ENCODE data around the gene ATP5PD.

Gene ATP5PD

GRCh38 chr17:75004371-75004770, 42.4 kb downstream of the ATP5PD start:
- DNase-seq (ENCODE audit: insufficient read length, low spot score) = no peak
- TF ChIP-seq, protein P1, sequence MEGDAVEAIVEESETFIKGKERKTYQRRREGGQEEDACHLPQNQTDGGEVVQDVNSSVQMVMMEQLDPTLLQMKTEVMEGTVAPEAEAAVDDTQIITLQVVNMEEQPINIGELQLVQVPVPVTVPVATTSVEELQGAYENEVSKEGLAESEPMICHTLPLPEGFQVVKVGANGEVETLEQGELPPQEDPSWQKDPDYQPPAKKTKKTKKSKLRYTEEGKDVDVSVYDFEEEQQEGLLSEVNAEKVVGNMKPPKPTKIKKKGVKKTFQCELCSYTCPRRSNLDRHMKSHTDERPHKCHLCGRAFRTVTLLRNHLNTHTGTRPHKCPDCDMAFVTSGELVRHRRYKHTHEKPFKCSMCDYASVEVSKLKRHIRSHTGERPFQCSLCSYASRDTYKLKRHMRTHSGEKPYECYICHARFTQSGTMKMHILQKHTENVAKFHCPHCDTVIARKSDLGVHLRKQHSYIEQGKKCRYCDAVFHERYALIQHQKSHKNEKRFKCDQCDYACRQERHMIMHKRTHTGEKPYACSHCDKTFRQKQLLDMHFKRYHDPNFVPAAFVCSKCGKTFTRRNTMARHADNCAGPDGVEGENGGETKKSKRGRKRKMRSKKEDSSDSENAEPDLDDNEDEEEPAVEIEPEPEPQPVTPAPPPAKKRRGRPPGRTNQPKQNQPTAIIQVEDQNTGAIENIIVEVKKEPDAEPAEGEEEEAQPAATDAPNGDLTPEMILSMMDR (IDR thresholded peaks at IDR 0.05; ENCODE audit: insufficient read depth, missing control alignments) = no peak
- no peak for FAIRE-seq

- DNase-seq (ENCODE audit: insufficient read length, low spot score) (no peak), FAIRE-seq (no peak)
- TF ChIP-seq, protein P1 (IDR thresholded peaks at IDR 0.05; ENCODE audit: insufficient read depth, missing control alignments) = no peak
Observed at GRCh38 chr17:75003957-75004355, 42.8 kb downstream of the ATP5PD start.

DNA sequence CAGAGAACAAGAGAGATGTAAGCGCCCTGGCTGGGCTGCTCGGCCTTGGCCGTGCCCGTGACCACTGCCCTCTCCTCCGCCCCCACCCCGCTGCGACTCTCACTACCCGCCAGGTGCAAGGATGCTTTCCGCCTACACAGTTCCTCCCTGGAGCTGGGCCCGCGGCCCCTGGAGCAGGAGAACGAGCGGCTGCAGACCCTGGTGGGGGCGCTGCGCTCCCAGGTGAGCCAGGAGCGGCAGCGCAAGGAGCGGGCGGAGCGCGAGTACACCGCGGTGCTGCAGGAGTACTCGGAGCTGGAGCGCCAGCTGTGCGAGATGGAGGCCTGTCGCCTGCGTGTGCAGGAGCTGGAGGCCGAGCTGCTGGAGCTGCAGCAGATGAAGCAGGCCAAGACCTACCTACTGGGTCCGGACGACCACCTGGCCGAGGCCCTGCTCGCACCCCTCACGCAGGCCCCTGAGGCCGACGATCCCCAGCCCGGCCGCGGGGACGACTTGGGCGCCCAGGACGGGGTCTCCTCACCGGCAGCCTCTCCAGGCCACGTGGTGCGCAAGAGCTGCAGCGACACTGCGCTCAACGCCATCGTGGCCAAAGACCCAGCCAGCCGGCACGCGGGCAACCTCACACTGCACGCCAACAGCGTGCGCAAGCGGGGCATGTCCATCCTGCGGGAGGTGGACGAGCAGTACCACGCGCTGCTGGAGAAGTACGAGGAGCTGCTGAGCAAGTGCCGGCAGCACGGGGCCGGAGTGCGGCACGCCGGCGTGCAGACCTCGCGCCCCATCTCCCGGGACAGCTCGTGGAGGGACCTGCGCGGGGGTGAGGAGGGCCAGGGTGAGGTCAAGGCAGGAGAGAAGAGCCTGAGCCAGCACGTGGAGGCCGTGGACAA, 43.5 kb downstream of the ATP5PD start:
- DNase-seq (ENCODE audit: insufficient read length, low spot score) = no peak
- TF ChIP-seq, protein P1 (IDR thresholded peaks at IDR 0.05; ENCODE audit: insufficient read depth, missing control alignments) = no peak
- no peak for FAIRE-seq

GRCh38 chr17:75001915-75002843, 44.6 kb downstream of the ATP5PD start:
- TF ChIP-seq, protein P1 (IDR thresholded peaks at IDR 0.05; ENCODE audit: insufficient read depth, missing control alignments) = no peak
- no peak for DNase-seq (ENCODE audit: insufficient read length, low spot score)
- no peak for FAIRE-seq

GRCh38 chr17:74999523-74999922, 47.2 kb downstream of the ATP5PD start:
- no peak for FAIRE-seq
- DNase-seq (ENCODE audit: insufficient read length, low spot score) = no peak
- TF ChIP-seq, protein P1 (IDR thresholded peaks at IDR 0.05; ENCODE audit: insufficient read depth, missing control alignments) = no peak

DNA sequence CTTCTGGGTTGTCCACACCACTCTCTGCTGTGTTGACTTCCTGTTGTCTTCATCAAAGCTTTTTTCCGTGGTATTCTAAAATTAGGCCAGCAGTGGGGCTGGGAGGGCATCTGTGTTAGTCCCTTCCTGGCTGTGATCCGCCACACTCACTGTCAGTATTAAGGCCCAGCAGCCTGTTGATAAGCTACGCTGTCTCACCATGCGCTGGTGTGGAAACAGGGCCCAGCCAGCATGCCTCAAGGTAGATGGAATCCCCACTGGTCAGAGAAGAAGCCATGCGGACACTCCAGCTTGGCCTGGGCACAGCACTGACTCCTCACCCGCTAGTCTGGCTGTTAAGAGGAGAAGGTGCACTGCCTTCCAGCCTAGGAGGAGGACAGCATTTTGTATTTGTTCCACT, 48.0 kb downstream of the ATP5PD start:
- FAIRE-seq (no peak), DNase-seq (ENCODE audit: insufficient read length, low spot score) (no peak)
- TF ChIP-seq, protein P1 (IDR thresholded peaks at IDR 0.05; ENCODE audit: insufficient read depth, missing control alignments) = no peak
